GM23248 (cell line): ENCODE data around the gene FAU.

ENCODE experiments used
- EZH2 ChIP-seq: fragments of 200-600 bp; sonication (generic); IDR thresholded peaks from 2 replicates; pipeline ENCODE4 v1.6.1; 2018; ENCODE audit warnings: antibody characterized with exemption, mild to moderate bottlenecking; ENCODE audit not compliant: insufficient read depth, poor library complexity, severe bottlenecking
- EZH2phosphoT487 ChIP-seq: fragments of 200-600 bp; sonication (generic); IDR thresholded peaks from 2 replicates; pipeline ENCODE4 v1.6.1; 2018; ENCODE audit warnings: antibody characterized with exemption, moderate library complexity, mild to moderate bottlenecking, low read depth; ENCODE audit not compliant: insufficient read depth

- TF ChIP-seq EZH2, result no peak
- no peak for TF ChIP-seq EZH2phosphoT487
Observed at GRCh38 chr11:65072631-65072966, 49.3 kb downstream of the FAU start.
